ENCODE measurements around the gene FRMD8.
A peak's percentile ranks its signal among the peaks of the same experiment; 100 is the strongest.

GRCh38 chr11:65430406-65431217, 44.2 kb downstream of the FRMD8 start:
- peak; percentile 66 for TF ChIP-seq POLR2A (IDR thresholded peaks at IDR 0.05; ENCODE audit: low read depth, low read length)
- TF ChIP-seq ELK1 (IDR thresholded peaks at IDR 0.05; ENCODE audit: borderline replicate concordance, low read depth, low read length), result no peak
- no peak for TF ChIP-seq CTCF (conservative IDR thresholded peaks at IDR 0.05; ENCODE audit: low read depth, low read length)
- no peak for TF ChIP-seq RAD21 (IDR thresholded peaks at IDR 0.05; ENCODE audit: low read length)

Data from IMR-90 (cell line).